Thoracic aorta (tissue), 2 donors: ENCODE results near the gene MGAM2. TPM values are rescaled to one million over a fixed set of nuclear protein-coding genes. Genes with fewer than 3 reads are reported as not detected.

Experiments used
- ATAC-seq: fragments of 150-250 bp; one replicate; pipeline ENCODE4 v1.8.0; 2017; ENCODE audit warnings: low read depth; ENCODE audit not compliant: insufficient number of reproducible peaks, low FRiP score
- DNase-seq: peaks from one replicate; pipeline ENCODE4 v3.0.0-alpha.2; 2020; ENCODE audit warnings: low spot score
- H3K27ac ChIP-seq, 2 donors: fragments of 200-600 bp; sonication (generic); 1 replicate in 1 of 2; 2 replicates in 1 of 2; pipeline ENCODE4 v1.5.1; 2016; ENCODE audit warnings: mild to moderate bottlenecking in 2 of 2, moderate library complexity in 2 of 2
- H3K27me3 ChIP-seq: fragments of 200-600 bp; sonication (generic); replicated peaks from 2 replicates; pipeline ENCODE4 v1.6.0; 2016; ENCODE audit warnings: mild to moderate bottlenecking; ENCODE audit not compliant: insufficient read depth
- H3K36me3 ChIP-seq: fragments of 200-600 bp; sonication (generic); one replicate; pipeline ENCODE4 v1.5.1; 2016
- H3K4me1 ChIP-seq, 2 donors: fragments of 200-600 bp; sonication (generic); 1 replicate in 1 of 2; 2 replicates in 1 of 2; pipeline versions ENCODE4 v1.5.1 to v1.6.0; 2016; ENCODE audit warnings: low read depth in 2 of 2, mild to moderate bottlenecking in 1 of 2; ENCODE audit not compliant: control insufficient read depth in 1 of 2
- H3K4me3 ChIP-seq: fragments of 200-600 bp; sonication (generic); 2 replicates; pipeline ENCODE4 v1.5.1; 2016; ENCODE audit warnings: mild to moderate bottlenecking
- H3K9me3 ChIP-seq: fragments of 200-600 bp; sonication (generic); 2 replicates; pipeline ENCODE4 v1.5.1; 2016
- total RNA-seq, 2 donors: library from RNA; depleted of rRNA; stranded (reverse); fragments of >200 nt; gene quantifications; one replicate each; pipeline versions ENCODE4 v1.1.0 to v1.2.3, GENCODE V29; 2016
- TF ChIP-seq, protein P1 (sequence below): fragments of 200-600 bp; sonication (generic); IDR thresholded peaks from one replicate; pipeline ENCODE4 v1.5.1; 2019; ENCODE audit warnings: antibody characterized with exemption

Gene MGAM2
- total RNA-seq, 2 donors from 2014 or later, result 0.49 to 0.54 TPM

DNA sequence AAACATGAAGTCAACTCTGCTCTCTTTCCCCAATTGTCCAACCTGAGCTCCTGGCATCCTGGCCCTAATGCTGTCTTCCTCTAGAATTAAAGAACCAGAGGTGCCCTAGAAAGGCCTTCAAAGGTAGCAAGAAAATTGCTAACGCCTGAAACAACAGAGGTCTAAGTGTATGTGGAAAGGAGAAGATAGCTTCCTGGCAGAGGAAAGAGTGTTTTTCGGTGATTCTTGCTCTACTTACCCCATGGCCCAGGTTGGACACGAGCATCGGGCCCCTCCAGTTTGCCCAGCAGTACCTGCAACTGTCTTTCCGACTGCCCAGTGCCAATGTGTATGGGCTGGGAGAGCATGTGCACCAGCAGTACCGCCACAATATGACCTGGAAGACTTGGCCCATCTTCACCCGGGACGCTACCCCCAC lies 22.2 kb downstream of the MGAM2 start:
- H3K4me3 ChIP-seq, result no peak overlapping the region
- H3K36me3 ChIP-seq, result no peaks in the 10 kb centered on the region
- no peak overlapping the region for H3K27ac ChIP-seq
- no peaks in the 10 kb centered on the region for H3K27me3 ChIP-seq
- H3K9me3 ChIP-seq, result no peaks in the 10 kb centered on the region
- ATAC-seq, result no peak
- no peak for DNase-seq
- TF ChIP-seq, protein P1, sequence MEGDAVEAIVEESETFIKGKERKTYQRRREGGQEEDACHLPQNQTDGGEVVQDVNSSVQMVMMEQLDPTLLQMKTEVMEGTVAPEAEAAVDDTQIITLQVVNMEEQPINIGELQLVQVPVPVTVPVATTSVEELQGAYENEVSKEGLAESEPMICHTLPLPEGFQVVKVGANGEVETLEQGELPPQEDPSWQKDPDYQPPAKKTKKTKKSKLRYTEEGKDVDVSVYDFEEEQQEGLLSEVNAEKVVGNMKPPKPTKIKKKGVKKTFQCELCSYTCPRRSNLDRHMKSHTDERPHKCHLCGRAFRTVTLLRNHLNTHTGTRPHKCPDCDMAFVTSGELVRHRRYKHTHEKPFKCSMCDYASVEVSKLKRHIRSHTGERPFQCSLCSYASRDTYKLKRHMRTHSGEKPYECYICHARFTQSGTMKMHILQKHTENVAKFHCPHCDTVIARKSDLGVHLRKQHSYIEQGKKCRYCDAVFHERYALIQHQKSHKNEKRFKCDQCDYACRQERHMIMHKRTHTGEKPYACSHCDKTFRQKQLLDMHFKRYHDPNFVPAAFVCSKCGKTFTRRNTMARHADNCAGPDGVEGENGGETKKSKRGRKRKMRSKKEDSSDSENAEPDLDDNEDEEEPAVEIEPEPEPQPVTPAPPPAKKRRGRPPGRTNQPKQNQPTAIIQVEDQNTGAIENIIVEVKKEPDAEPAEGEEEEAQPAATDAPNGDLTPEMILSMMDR, result no peak
- no peaks in the 10 kb centered on the region for H3K4me1 ChIP-seq

DNA sequence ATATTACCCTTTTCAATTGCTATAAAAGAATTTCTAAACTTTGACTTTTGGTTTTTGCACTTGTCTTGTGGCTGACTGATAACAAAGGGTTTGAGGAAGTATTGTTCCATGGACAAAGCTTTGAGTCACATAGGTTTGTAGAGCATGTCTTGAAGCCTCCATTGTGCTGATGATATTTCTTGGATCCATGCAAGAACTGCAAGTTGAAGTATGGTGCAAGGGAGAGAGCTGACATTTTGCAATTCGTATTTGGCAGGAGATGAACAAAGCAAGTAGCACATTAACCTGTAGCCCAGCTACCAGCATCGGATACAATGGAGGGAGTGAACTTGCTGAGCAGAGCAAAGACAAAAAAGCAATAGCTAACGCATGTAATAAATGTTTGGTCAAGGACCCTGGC lies 23.4 kb downstream of the MGAM2 start:
- H3K27ac ChIP-seq, result no peak overlapping the region
- ATAC-seq (no peak), DNase-seq (no peak)
- no peaks in the 10 kb centered on the region for H3K4me1 ChIP-seq
- no peaks in the 10 kb centered on the region for H3K27me3 ChIP-seq
- H3K9me3 ChIP-seq, result no peaks in the 10 kb centered on the region
- TF ChIP-seq, protein P1, result no peak
- no peak overlapping the region for H3K4me3 ChIP-seq
- no peaks in the 10 kb centered on the region for H3K36me3 ChIP-seq

DNA sequence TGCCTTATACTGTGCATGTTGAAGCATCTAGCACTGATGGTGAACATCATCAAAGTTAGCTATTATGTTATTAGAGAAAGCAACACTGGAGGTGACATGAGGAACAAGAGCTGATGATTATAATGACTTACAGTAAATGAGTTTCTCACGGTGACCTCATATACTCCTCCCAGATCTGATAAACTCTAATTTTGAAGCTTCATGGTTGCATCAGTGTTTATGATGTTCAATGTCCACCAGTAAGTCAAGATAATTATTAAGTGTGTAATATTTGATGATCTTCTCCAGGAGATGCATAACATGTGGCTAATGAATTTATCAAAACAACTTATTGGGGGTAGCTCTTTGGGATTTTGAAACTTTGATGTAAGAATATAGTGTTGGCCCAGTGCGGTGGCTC lies 27.5 kb downstream of the MGAM2 start:
- H3K4me3 ChIP-seq, result no peak overlapping the region
- H3K9me3 ChIP-seq, result no peaks in the 10 kb centered on the region
- H3K36me3 ChIP-seq, result no peaks in the 10 kb centered on the region
- H3K27me3 ChIP-seq, result no peaks in the 10 kb centered on the region
- no peak overlapping the region for H3K27ac ChIP-seq
- H3K4me1 ChIP-seq, result no peaks in the 10 kb centered on the region
- ATAC-seq (no peak), DNase-seq (no peak)
- TF ChIP-seq, protein P1, result no peak

DNA sequence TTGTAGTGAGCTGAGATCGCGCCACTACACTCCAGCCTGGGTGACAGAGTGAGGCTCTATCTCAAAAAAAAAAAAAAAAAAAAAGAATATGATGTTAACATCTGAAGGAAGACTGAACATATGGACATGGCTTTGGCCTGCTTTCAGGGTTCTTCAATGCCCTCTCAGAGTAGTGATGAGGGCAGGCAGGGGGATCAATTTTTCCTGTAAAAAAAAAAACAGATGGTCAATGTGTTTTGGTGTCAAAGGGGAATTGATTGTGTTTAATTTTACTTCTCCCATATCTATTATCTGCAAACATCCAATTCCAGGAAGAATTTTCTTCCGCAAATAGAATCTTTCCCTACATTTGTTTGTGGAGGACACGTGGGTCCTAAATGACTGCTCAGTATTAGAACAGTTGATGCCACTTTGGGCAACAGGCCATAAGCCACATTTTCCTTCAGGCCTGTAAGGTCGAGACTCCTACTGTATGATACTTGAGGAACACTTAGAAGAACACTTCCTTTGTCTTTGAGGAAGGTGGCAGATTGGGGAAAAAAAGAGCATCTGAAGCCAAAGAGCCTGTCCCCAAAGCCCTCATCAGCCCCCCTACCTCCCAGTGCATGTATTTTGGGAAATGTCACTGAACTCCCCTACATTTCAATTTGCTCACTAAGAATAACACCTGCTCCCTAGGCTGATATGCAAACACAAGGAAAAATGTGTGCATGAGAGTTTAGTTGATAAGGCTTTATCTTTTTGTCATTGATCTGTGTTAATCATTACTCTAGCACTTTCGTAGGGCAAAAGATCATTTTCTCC lies 28.3 kb downstream of the MGAM2 start:
- Histone ChIP-seq H3K4me1 (no peaks in the 10 kb centered on the region), H3K36me3 (no peaks in the 10 kb centered on the region), H3K27me3 (no peaks in the 10 kb centered on the region), H3K9me3 (no peaks in the 10 kb centered on the region), H3K27ac (no peak overlapping the region), H3K4me3 (no peak overlapping the region)
- ATAC-seq (no peak), DNase-seq (no peak)
- TF ChIP-seq, protein P1, result no peak

DNA sequence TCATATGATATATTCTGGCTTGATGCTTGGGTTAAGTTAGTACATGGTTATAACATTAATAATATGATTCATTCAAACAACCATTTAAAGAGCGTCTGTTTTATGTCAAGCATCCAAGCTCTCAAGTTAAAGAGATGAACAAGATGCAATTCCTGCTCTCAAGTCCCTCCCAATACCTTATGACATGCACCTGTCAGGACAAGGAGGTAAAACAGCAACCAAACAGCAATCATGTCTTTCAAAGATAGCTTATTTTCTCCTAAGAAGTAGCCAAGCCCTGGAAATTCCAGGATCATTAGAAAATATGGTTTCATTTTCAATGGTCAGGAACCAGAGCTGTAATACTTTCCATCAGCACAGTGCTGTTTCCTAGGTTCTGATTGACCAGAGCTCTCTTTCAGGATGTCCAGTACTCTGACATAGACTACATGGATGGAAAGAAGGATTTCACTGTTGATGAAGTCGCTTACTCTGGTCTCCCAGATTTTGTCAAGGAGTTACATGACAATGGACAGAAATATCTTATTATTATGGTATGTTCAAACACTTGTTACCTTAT lies 29.0 kb downstream of the MGAM2 start:
- TF ChIP-seq, protein P1, result no peak
- no peaks in the 10 kb centered on the region for H3K27me3 ChIP-seq
- H3K4me1 ChIP-seq, result no peaks in the 10 kb centered on the region
- ATAC-seq, result no peak
- H3K36me3 ChIP-seq, result no peaks in the 10 kb centered on the region
- DNase-seq, result no peak
- no peaks in the 10 kb centered on the region for H3K9me3 ChIP-seq
- H3K4me3 ChIP-seq, result no peak overlapping the region
- H3K27ac ChIP-seq, result no peak overlapping the region
